SKM-1 (cell line): ENCODE results near the gene SLC29A3.

Source experiments
- DNase-seq: peaks from one replicate; lab custom pipeline; 2025; ENCODE audit not compliant: unreplicated experiment; lab: John Stamatoyannopoulos, UW

The SLC29A3 gene

GRCh38 chr10:71366690-71367089 lies 47.6 kb downstream of the SLC29A3 start:
- DNase-seq, result no peak

GRCh38 chr10:71367271-71367670 lies 48.2 kb downstream of the SLC29A3 start:
- peak; percentile 33 for DNase-seq

GRCh38 chr10:71368176-71368575 lies 49.1 kb downstream of the SLC29A3 start:
- DNase-seq, result no peak

GRCh38 chr10:71368643-71369042 lies 49.6 kb downstream of the SLC29A3 start:
- DNase-seq, result no peak

GRCh38 chr10:71369602-71370001 lies 50.5 kb downstream of the SLC29A3 start:
- DNase-seq, result no peak

- DNase-seq, result no peak
These were observed 51.0 kb downstream of the SLC29A3 start for GRCh38 chr10:71370031-71370430.

- DNase-seq, result peak; percentile 53
These were observed 52.7 kb downstream of the SLC29A3 start for GRCh38 chr10:71371750-71372166.

GRCh38 chr10:71372882-71373495 lies 53.9 kb downstream of the SLC29A3 start:
- no peak for DNase-seq

- no peak for DNase-seq
These were observed 55.6 kb downstream of the SLC29A3 start for GRCh38 chr10:71374481-71375233.

GRCh38 chr10:71375952-71376351 lies 56.9 kb downstream of the SLC29A3 start:
- no peak for DNase-seq

GRCh38 chr10:71378336-71379117 lies 59.5 kb downstream of the SLC29A3 start:
- DNase-seq, result peak; percentile 62

- no peak for DNase-seq
These were observed 60.2 kb downstream of the SLC29A3 start for GRCh38 chr10:71379118-71379766.

- no peak for DNase-seq
These were observed 61.8 kb downstream of the SLC29A3 start for GRCh38 chr10:71380841-71381240.

- no peak for DNase-seq
These were observed 62.6 kb downstream of the SLC29A3 start for GRCh38 chr10:71381611-71382010.

GRCh38 chr10:71382028-71382427 lies 63.0 kb downstream of the SLC29A3 start:
- no peak for DNase-seq

- DNase-seq, result peak; percentile 34
These were observed 63.7 kb downstream of the SLC29A3 start for GRCh38 chr10:71382757-71383156.

GRCh38 chr10:71383972-71384687 lies 65.1 kb downstream of the SLC29A3 start:
- peak; percentile 36 for DNase-seq

GRCh38 chr10:71388171-71388570 lies 69.1 kb downstream of the SLC29A3 start:
- DNase-seq, result no peak

- DNase-seq, result no peak
These were observed 69.7 kb downstream of the SLC29A3 start for GRCh38 chr10:71388583-71389310.
